ENCODE data around the gene SLC10A7.

The SLC10A7 gene

DNA sequence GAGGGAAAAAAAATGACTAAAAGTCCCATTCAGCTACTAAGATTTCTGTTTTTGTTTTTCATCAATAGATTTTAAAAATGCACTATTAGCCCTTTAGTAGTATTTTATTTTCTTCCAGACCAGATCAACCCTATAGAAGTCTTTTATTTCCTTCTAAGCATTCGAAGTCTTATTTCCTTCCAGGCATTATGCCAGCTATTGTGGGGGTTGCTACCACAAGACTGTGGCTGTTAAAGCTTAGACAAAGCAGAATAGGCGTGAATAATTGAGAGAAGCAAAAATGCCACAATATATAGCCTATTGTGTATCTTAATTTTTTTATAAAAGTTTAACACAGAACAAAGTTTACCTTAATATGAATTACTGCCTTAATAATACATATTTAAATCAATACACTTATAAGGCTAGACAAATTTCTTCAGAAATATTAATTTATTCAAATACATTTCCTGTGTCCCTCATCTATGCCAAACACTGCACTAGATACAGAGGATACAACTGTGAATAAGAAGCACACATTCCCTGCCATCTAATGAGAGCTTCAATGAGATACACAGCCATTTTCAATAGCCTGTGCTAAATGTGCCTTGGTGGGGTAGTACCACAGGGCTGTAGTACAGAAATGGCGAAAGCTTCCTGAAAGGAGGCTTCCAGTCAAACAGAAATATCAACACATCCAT lies 33.1 kb downstream of the SLC10A7 start:
- no peak for ATAC-seq
- TF ChIP-seq ZFP3 (CRISPR knock-in tag; IDR thresholded peaks at IDR 0.05) (no peak), ZNF70 (CRISPR knock-in tag; IDR thresholded peaks at IDR 0.05) (no peak), RARB (CRISPR knock-in tag; IDR thresholded peaks at IDR 0.05) (no peak), GLIS3 (CRISPR knock-in tag; IDR thresholded peaks at IDR 0.05) (no peak), SNAI2 (CRISPR knock-in tag; IDR thresholded peaks at IDR 0.05) (no peak), ZFP30 (CRISPR knock-in tag; IDR thresholded peaks at IDR 0.05) (no peak), TOX (CRISPR knock-in tag; IDR thresholded peaks at IDR 0.05; ENCODE audit: borderline replicate concordance) (no peak), BACH2 (CRISPR knock-in tag; IDR thresholded peaks at IDR 0.05; ENCODE audit: borderline replicate concordance) (no peak), ESRRG (CRISPR knock-in tag; IDR thresholded peaks at IDR 0.05) (no peak), PATZ1 (CRISPR knock-in tag; IDR thresholded peaks at IDR 0.05; ENCODE audit: borderline replicate concordance) (no peak), OSR1 (CRISPR knock-in tag; IDR thresholded peaks at IDR 0.05) (no peak), ZC3H10 (CRISPR knock-in tag; IDR thresholded peaks at IDR 0.05) (no peak)
- TF ChIP-seq, protein P1, sequence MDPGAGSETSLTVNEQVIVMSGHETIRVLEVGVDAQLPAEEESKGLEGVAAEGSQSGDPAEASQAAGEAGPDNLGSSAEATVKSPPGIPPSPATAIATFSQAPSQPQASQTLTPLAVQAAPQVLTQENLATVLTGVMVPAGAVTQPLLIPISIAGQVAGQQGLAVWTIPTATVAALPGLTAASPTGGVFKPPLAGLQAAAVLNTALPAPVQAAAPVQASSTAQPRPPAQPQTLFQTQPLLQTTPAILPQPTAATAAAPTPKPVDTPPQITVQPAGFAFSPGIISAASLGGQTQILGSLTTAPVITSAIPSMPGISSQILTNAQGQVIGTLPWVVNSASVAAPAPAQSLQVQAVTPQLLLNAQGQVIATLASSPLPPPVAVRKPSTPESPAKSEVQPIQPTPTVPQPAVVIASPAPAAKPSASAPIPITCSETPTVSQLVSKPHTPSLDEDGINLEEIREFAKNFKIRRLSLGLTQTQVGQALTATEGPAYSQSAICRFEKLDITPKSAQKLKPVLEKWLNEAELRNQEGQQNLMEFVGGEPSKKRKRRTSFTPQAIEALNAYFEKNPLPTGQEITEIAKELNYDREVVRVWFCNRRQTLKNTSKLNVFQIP (CRISPR knock-in tag; IDR thresholded peaks at IDR 0.05; ENCODE audit: borderline replicate concordance, low read depth), result no peak
- TF ChIP-seq, protein P2, sequence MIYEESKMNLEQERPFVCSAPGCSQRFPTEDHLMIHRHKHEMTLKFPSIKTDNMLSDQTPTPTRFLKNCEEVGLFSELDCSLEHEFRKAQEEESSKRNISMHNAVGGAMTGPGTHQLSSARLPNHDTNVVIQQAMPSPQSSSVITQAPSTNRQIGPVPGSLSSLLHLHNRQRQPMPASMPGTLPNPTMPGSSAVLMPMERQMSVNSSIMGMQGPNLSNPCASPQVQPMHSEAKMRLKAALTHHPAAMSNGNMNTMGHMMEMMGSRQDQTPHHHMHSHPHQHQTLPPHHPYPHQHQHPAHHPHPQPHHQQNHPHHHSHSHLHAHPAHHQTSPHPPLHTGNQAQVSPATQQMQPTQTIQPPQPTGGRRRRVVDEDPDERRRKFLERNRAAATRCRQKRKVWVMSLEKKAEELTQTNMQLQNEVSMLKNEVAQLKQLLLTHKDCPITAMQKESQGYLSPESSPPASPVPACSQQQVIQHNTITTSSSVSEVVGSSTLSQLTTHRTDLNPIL (CRISPR knock-in tag; IDR thresholded peaks at IDR 0.05; ENCODE audit: low read depth), result no peak
- TF ChIP-seq, protein P3, sequence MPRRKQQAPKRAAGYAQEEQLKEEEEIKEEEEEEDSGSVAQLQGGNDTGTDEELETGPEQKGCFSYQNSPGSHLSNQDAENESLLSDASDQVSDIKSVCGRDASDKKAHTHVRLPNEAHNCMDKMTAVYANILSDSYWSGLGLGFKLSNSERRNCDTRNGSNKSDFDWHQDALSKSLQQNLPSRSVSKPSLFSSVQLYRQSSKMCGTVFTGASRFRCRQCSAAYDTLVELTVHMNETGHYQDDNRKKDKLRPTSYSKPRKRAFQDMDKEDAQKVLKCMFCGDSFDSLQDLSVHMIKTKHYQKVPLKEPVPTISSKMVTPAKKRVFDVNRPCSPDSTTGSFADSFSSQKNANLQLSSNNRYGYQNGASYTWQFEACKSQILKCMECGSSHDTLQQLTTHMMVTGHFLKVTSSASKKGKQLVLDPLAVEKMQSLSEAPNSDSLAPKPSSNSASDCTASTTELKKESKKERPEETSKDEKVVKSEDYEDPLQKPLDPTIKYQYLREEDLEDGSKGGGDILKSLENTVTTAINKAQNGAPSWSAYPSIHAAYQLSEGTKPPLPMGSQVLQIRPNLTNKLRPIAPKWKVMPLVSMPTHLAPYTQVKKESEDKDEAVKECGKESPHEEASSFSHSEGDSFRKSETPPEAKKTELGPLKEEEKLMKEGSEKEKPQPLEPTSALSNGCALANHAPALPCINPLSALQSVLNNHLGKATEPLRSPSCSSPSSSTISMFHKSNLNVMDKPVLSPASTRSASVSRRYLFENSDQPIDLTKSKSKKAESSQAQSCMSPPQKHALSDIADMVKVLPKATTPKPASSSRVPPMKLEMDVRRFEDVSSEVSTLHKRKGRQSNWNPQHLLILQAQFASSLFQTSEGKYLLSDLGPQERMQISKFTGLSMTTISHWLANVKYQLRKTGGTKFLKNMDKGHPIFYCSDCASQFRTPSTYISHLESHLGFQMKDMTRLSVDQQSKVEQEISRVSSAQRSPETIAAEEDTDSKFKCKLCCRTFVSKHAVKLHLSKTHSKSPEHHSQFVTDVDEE (CRISPR knock-in tag; IDR thresholded peaks at IDR 0.05), result no peak

DNA sequence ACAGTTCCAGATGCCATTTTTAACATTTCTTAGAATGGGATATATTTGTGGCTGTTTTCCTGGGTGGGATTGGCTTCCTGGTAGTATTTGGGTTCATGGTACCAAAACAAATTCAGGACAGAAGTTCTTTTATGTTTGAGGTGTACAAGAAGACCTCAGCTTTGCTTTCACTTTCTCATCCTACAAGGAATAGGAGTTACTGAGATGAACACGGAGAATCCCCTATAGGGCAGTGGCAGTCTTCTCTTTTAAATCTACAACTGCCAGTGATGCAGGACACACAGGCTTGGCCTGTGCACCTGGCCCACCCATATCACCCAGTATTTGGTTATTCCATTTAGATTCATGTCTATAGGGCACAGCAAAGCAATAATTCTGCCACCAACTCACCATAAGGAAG lies 35.2 kb downstream of the SLC10A7 start:
- ATAC-seq, result no peak
- TF ChIP-seq ZC3H10 (CRISPR knock-in tag; IDR thresholded peaks at IDR 0.05) (no peak), TCF4 (CRISPR knock-in tag; IDR thresholded peaks at IDR 0.05; ENCODE audit: borderline replicate concordance) (no peak), ARNTL (CRISPR knock-in tag; IDR thresholded peaks at IDR 0.05; ENCODE audit: borderline replicate concordance, low read depth) (no peak), ZNF8 (CRISPR knock-in tag; IDR thresholded peaks at IDR 0.05) (no peak), PATZ1 (CRISPR knock-in tag; IDR thresholded peaks at IDR 0.05; ENCODE audit: borderline replicate concordance) (no peak), ZNF70 (CRISPR knock-in tag; IDR thresholded peaks at IDR 0.05) (no peak), CSRNP3 (CRISPR knock-in tag; IDR thresholded peaks at IDR 0.05) (no peak), RARB (CRISPR knock-in tag; IDR thresholded peaks at IDR 0.05) (no peak), ISL1 (CRISPR knock-in tag; IDR thresholded peaks at IDR 0.05) (no peak), ZFP3 (CRISPR knock-in tag; IDR thresholded peaks at IDR 0.05) (no peak), OSR1 (CRISPR knock-in tag; IDR thresholded peaks at IDR 0.05) (no peak), TOX (CRISPR knock-in tag; IDR thresholded peaks at IDR 0.05; ENCODE audit: borderline replicate concordance) (no peak), PPARA (CRISPR knock-in tag; IDR thresholded peaks at IDR 0.05; ENCODE audit: borderline replicate concordance) (no peak), ZNF565 (CRISPR knock-in tag; conservative IDR thresholded peaks at IDR 0.05; ENCODE audit: low read depth) (no peak)
- TF ChIP-seq, protein P2 (CRISPR knock-in tag; IDR thresholded peaks at IDR 0.05; ENCODE audit: low read depth), result no peak
- TF ChIP-seq, protein P1 (CRISPR knock-in tag; IDR thresholded peaks at IDR 0.05; ENCODE audit: borderline replicate concordance, low read depth), result no peak
